ENCODE results near the gene LRIT1. TPM values are rescaled to one million over a fixed set of nuclear protein-coding genes. Genes with fewer than 3 reads are reported as not detected.

The LRIT1 gene
- total and polyA plus RNA-seq, 2 donors (not counting 3 experiments of a cell fraction or from before 2014, with no cell fraction given) = not detected

DNA sequence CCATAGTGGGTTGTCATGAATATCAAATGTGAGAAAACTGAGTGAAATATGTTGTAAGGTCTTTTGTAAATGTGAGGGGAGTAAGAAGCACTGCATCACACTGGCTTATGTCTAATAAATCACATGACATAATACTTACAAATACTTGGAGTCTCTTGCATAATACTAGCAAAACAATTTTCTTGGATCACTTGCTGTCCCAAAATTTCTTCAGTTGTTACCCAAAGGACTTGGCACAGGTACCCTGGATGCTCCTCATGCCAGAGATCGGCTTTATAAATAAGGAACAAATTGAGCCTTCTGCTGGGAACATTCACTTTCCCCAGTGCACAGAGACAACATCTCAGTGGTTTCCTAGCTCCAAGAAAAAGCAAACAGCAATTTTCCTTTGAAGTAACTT is 11.0 kb downstream of the LRIT1 start:
- dilution Hi-C loops (cut with MboI; ENCODE audit: extremely low pct_ligation_motif_present, low sequenced_read_pairs) = no loop called here
- BruUV-seq (replicated peaks) = no TSS peak
- H3K4me3 ChIP-seq (replicated peaks in 1 of 3; ENCODE audit: insufficient read depth in 1 of 3, low read depth in 1 of 3, low read length in 3 of 3) = no peak overlapping the region

More for the DNA sequence above, 11.0 kb downstream of the LRIT1 start:
- no peaks in the 10 kb centered on the region for H3K27me3 ChIP-seq (ENCODE audit: control insufficient read depth in 2 of 2, insufficient read depth in 2 of 2, low read length in 2 of 2)
- H3K9me3 ChIP-seq (replicated peaks; ENCODE audit: control insufficient read depth, insufficient read depth, low read length) = no peaks in the 10 kb centered on the region
- no peak overlapping the region for H2AFZ ChIP-seq (ENCODE audit: low read depth, low read length)
- FAIRE-seq = no peak
- DNase-seq (ENCODE audit: low read depth, low spot score) = no peak
- intact Hi-C loops (cut with micrococcal nuclease) = no loop called here
- POLR2A ChIA-PET = no interaction called here
- no peaks in the 10 kb centered on the region for H4K20me1 ChIP-seq (replicated peaks; ENCODE audit: control insufficient read depth, extremely low read depth, insufficient read depth, low read length)
- no peaks in the 10 kb centered on the region for H3K36me3 ChIP-seq (ENCODE audit: control insufficient read depth in 2 of 2, extremely low read depth in 1 of 2, insufficient read depth in 2 of 2, low read length in 2 of 2)
- H3K9me1 ChIP-seq (replicated peaks; ENCODE audit: control insufficient read depth, extremely low read depth, insufficient read depth, low read length) = no peaks in the 10 kb centered on the region
- H3K4me2 ChIP-seq (ENCODE audit: insufficient read depth, low read length) = no peak overlapping the region
- H3K4me1 ChIP-seq (ENCODE audit: control insufficient read depth, extremely low read depth, insufficient read depth, low read length) = no peaks in the 10 kb centered on the region
- CTCF ChIA-PET = no interaction called here
- no peak overlapping the region for H3K27ac ChIP-seq (ENCODE audit: insufficient read depth, low read depth, low read length)
- no peaks in the 10 kb centered on the region for H3K79me2 ChIP-seq (ENCODE audit: control insufficient read depth, insufficient read depth, low read length)
- TF ChIP-seq, protein P1, sequence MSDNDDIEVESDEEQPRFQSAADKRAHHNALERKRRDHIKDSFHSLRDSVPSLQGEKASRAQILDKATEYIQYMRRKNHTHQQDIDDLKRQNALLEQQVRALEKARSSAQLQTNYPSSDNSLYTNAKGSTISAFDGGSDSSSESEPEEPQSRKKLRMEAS (IDR thresholded peaks at IDR 0.05; ENCODE audit: insufficient read depth, insufficient read length) = no peak
- TF ChIP-seq, protein P2, sequence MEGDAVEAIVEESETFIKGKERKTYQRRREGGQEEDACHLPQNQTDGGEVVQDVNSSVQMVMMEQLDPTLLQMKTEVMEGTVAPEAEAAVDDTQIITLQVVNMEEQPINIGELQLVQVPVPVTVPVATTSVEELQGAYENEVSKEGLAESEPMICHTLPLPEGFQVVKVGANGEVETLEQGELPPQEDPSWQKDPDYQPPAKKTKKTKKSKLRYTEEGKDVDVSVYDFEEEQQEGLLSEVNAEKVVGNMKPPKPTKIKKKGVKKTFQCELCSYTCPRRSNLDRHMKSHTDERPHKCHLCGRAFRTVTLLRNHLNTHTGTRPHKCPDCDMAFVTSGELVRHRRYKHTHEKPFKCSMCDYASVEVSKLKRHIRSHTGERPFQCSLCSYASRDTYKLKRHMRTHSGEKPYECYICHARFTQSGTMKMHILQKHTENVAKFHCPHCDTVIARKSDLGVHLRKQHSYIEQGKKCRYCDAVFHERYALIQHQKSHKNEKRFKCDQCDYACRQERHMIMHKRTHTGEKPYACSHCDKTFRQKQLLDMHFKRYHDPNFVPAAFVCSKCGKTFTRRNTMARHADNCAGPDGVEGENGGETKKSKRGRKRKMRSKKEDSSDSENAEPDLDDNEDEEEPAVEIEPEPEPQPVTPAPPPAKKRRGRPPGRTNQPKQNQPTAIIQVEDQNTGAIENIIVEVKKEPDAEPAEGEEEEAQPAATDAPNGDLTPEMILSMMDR (IDR thresholded peaks at IDR 0.05; ENCODE audit: extremely low read depth in 1 of 2, insufficient read depth in 1 of 2, low read depth in 1 of 2, low read length in 2 of 2) = no peak
- no peak for TF ChIP-seq POLR2AphosphoS5 (IDR thresholded peaks at IDR 0.05; ENCODE audit: insufficient read depth, low read depth, low read length)
- TF ChIP-seq GATA2 (IDR thresholded peaks at IDR 0.05; ENCODE audit: insufficient read depth, insufficient read length, low read depth, low read length) = no peak
- TF ChIP-seq EZH2 (IDR thresholded peaks at IDR 0.05; ENCODE audit: borderline replicate concordance, low read depth, low read length, severe bottlenecking) = no peak
- no peak for TF ChIP-seq FOS (IDR thresholded peaks at IDR 0.05; ENCODE audit: borderline replicate concordance, insufficient read depth, low read length)
- TF ChIP-seq POLR2A (IDR thresholded peaks at IDR 0.05; ENCODE audit: low read depth, low read length) = no peak
- TF ChIP-seq JUN (IDR thresholded peaks at IDR 0.05; ENCODE audit: borderline replicate concordance, insufficient read depth, insufficient read length, low read depth) = no peak
- TF ChIP-seq MYC (IDR thresholded peaks at IDR 0.05; ENCODE audit: low read depth, low read length) = no peak
- H3K9ac ChIP-seq (replicated peaks; ENCODE audit: extremely low read depth, insufficient read depth, low read length) = no peak overlapping the region
